Prostate gland (tissue), 2 donors: ENCODE results near the gene BCAT1. TPM values are rescaled to one million over a fixed set of nuclear protein-coding genes. Genes with fewer than 3 reads are reported as not detected.

ENCODE experiments used
- DNase-seq: peaks from one replicate; pipeline ENCODE4 v3.0.0-alpha.2; 2019; ENCODE audit warnings: low spot score
- H3K27ac ChIP-seq, 2 donors: fragments of 200-600 bp; sonication (generic); 2 replicates each; pipeline ENCODE4 v1.5.1; 2017 to 2019
- H3K27me3 ChIP-seq: fragments of 200-600 bp; sonication (generic); replicated peaks from 2 replicates; pipeline ENCODE4 v1.5.1; 2019; ENCODE audit not compliant: insufficient read depth
- H3K36me3 ChIP-seq, 2 donors: fragments of 200-600 bp; sonication (generic); 1 replicate in 1 of 2; 2 replicates in 1 of 2; pipeline versions ENCODE4 v1.5.1 to v1.8.1; 2017 to 2019
- H3K4me1 ChIP-seq: fragments of 200-600 bp; sonication (generic); replicated peaks from 2 replicates; pipeline ENCODE4 v1.5.1; 2019
- H3K4me3 ChIP-seq, 2 donors: fragments of 200-600 bp; sonication (generic); 2 replicates each; pipeline ENCODE4 v1.5.1; 2017 to 2019
- H3K9me3 ChIP-seq: fragments of 200-600 bp; sonication (generic); 2 replicates; pipeline ENCODE4 v1.5.1; 2017
- POLR2A ChIP-seq: fragments of 450-650 bp; IDR thresholded peaks from one replicate; pipeline ENCODE4 v1.6.1; 2016; ENCODE audit warnings: antibody characterized with exemption, mild to moderate bottlenecking
- POLR2AphosphoS5 ChIP-seq: sonication (generic); formaldehyde crosslinking; IDR thresholded peaks from one replicate; pipeline ENCODE4 v1.6.1; 2017; ENCODE audit warnings: antibody characterized with exemption
- WGBS: methylation state at CpG from one replicate; pipeline ENCODE4 v1.1.5; 2018; 5-methylcytosine and 5-hydroxymethylcytosine counted together
- intact Hi-C: fragments of 100-400 bp; cut with DNase I; formaldehyde crosslinking; loops from one replicate; pipeline ENCODE4 v1.14.2; 2022
- total RNA-seq, 2 donors: library from RNA; depleted of rRNA; stranded (reverse); fragments of >200 nt; gene quantifications; one replicate each; pipeline ENCODE4 v1.1.0, GENCODE V29; 2016
- TF ChIP-seq, protein P1 (sequence below), 4 experiments: fragments of 200-600 bp in 2 of 4; fragments of 450-650 bp in 2 of 4; sonication (generic) in 2 of 4; IDR thresholded peaks; 1 replicate in 3 of 4; 2 replicates in 1 of 4; pipeline ENCODE4 v1.5.1; 2016 to 2019; ENCODE audit warnings: antibody characterized with exemption in 4 of 4, mild to moderate bottlenecking in 2 of 4, moderate library complexity in 2 of 4

BCAT1 gene
- total RNA-seq, 2 donors from 2014 or later = 0.59 to 43.1 TPM

GRCh38 chr12:24861766-24862540 lies 86.9 kb downstream of the BCAT1 start:
- TF ChIP-seq POLR2A (no peak), POLR2AphosphoS5 (no peak)
- TF ChIP-seq, protein P1, sequence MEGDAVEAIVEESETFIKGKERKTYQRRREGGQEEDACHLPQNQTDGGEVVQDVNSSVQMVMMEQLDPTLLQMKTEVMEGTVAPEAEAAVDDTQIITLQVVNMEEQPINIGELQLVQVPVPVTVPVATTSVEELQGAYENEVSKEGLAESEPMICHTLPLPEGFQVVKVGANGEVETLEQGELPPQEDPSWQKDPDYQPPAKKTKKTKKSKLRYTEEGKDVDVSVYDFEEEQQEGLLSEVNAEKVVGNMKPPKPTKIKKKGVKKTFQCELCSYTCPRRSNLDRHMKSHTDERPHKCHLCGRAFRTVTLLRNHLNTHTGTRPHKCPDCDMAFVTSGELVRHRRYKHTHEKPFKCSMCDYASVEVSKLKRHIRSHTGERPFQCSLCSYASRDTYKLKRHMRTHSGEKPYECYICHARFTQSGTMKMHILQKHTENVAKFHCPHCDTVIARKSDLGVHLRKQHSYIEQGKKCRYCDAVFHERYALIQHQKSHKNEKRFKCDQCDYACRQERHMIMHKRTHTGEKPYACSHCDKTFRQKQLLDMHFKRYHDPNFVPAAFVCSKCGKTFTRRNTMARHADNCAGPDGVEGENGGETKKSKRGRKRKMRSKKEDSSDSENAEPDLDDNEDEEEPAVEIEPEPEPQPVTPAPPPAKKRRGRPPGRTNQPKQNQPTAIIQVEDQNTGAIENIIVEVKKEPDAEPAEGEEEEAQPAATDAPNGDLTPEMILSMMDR (IDR thresholded peaks at IDR 0.05) = no peak
- WGBS = 100% methylated on average over 1 of the region's 1 CpG
- intact Hi-C loops = no loop called here
- Histone ChIP-seq H3K9me3 (no peaks in the 10 kb centered on the region), H3K27ac (no peak overlapping the region), H3K4me3 (no peak overlapping the region), H3K27me3 (no peaks in the 10 kb centered on the region), H3K36me3 (no peaks in the 10 kb centered on the region), H3K4me1 (no peaks in the 10 kb centered on the region)
- DNase-seq = no peak

GRCh38 chr12:24860546-24860945 lies 88.4 kb downstream of the BCAT1 start:
- H3K36me3 ChIP-seq = no peaks in the 10 kb centered on the region
- no peak overlapping the region for H3K27ac ChIP-seq
- no peak overlapping the region for H3K4me3 ChIP-seq
- H3K27me3 ChIP-seq = no peaks in the 10 kb centered on the region
- no peaks in the 10 kb centered on the region for H3K4me1 ChIP-seq
- no peak for DNase-seq
- TF ChIP-seq, protein P1 (IDR thresholded peaks at IDR 0.05) = no peak
- TF ChIP-seq POLR2AphosphoS5 = no peak
- TF ChIP-seq POLR2A = no peak
- no peaks in the 10 kb centered on the region for H3K9me3 ChIP-seq
- intact Hi-C loops = no loop called here

- intact Hi-C loops = no loop called here
- H3K36me3 ChIP-seq = no peaks in the 10 kb centered on the region
- H3K4me3 ChIP-seq = no peak overlapping the region
- no peaks in the 10 kb centered on the region for H3K9me3 ChIP-seq
- no peak for DNase-seq
- no peaks in the 10 kb centered on the region for H3K27me3 ChIP-seq
- TF ChIP-seq POLR2AphosphoS5 (no peak), POLR2A (no peak)
- TF ChIP-seq, protein P1 (IDR thresholded peaks at IDR 0.05) = no peak
- no peaks in the 10 kb centered on the region for H3K4me1 ChIP-seq
- H3K27ac ChIP-seq = no peak overlapping the region
- 96% methylated on average over 3 of the region's 3 CpGs for WGBS
Measured at GRCh38 chr12:24856541-24856940, 92.4 kb downstream of the BCAT1 start.

DNA sequence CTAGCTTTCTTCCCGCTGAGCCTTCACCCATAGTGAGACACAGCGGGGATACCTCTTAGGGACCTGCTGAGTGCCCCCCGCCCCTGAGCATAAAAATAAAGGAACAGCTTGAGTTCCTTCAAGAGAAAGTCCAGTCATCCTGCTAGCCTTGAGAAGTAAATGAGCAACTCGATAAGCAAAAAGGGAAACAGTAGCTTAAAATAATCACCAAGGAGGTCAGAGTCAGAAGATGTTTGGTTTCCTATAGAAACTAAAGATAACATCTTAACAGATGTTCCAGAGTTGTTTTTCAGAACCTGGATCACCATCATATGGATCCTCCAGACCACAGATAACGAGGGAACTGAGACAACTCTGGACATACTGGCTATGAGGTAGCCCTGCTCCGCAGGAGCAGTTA lies 94.0 kb downstream of the BCAT1 start:
- H3K4me3 ChIP-seq = no peak overlapping the region
- intact Hi-C loops = no loop called here
- DNase-seq = no peak
- H3K9me3 ChIP-seq = no peaks in the 10 kb centered on the region
- no peaks in the 10 kb centered on the region for H3K36me3 ChIP-seq
- TF ChIP-seq POLR2AphosphoS5 (no peak), POLR2A (no peak)
- TF ChIP-seq, protein P1 (IDR thresholded peaks at IDR 0.05) = no peak
- no peaks in the 10 kb centered on the region for H3K27me3 ChIP-seq
- H3K27ac ChIP-seq = no peak overlapping the region
- WGBS = 67% methylated on average over 6 of the region's 6 CpGs
- H3K4me1 ChIP-seq = no peaks in the 10 kb centered on the region

GRCh38 chr12:24854017-24854416 lies 94.9 kb downstream of the BCAT1 start:
- no peaks in the 10 kb centered on the region for H3K4me1 ChIP-seq
- intact Hi-C loops = no loop called here
- H3K4me3 ChIP-seq = no peak overlapping the region
- no peak overlapping the region for H3K27ac ChIP-seq
- WGBS = 76% methylated on average over 1 of the region's 1 CpG
- TF ChIP-seq, protein P1 (IDR thresholded peaks at IDR 0.05) = no peak
- TF ChIP-seq POLR2A = no peak
- TF ChIP-seq POLR2AphosphoS5 = no peak
- H3K9me3 ChIP-seq = no peaks in the 10 kb centered on the region
- DNase-seq = no peak
- no peaks in the 10 kb centered on the region for H3K27me3 ChIP-seq
- H3K36me3 ChIP-seq = no peaks in the 10 kb centered on the region
